ENCODE results near the gene WASHC4. TPM values are rescaled to one million over a fixed set of nuclear protein-coding genes. Genes with fewer than 3 reads are reported as not detected.

Gene WASHC4, protein sequence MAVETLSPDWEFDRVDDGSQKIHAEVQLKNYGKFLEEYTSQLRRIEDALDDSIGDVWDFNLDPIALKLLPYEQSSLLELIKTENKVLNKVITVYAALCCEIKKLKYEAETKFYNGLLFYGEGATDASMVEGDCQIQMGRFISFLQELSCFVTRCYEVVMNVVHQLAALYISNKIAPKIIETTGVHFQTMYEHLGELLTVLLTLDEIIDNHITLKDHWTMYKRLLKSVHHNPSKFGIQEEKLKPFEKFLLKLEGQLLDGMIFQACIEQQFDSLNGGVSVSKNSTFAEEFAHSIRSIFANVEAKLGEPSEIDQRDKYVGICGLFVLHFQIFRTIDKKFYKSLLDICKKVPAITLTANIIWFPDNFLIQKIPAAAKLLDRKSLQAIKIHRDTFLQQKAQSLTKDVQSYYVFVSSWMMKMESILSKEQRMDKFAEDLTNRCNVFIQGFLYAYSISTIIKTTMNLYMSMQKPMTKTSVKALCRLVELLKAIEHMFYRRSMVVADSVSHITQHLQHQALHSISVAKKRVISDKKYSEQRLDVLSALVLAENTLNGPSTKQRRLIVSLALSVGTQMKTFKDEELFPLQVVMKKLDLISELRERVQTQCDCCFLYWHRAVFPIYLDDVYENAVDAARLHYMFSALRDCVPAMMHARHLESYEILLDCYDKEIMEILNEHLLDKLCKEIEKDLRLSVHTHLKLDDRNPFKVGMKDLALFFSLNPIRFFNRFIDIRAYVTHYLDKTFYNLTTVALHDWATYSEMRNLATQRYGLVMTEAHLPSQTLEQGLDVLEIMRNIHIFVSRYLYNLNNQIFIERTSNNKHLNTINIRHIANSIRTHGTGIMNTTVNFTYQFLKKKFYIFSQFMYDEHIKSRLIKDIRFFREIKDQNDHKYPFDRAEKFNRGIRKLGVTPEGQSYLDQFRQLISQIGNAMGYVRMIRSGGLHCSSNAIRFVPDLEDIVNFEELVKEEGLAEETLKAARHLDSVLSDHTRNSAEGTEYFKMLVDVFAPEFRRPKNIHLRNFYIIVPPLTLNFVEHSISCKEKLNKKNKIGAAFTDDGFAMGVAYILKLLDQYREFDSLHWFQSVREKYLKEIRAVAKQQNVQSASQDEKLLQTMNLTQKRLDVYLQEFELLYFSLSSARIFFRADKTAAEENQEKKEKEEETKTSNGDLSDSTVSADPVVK
- 25.4 and 32.6 TPM in 2 replicates for total RNA-seq

GRCh38 chr12:105107494-105108371 is at the start of gene WASHC4:
Gene WASHC4, plus strand, starts transcription at chr12:105107731. Its CDS starts 70 bp downstream, at chr12:105107801.

DNA sequence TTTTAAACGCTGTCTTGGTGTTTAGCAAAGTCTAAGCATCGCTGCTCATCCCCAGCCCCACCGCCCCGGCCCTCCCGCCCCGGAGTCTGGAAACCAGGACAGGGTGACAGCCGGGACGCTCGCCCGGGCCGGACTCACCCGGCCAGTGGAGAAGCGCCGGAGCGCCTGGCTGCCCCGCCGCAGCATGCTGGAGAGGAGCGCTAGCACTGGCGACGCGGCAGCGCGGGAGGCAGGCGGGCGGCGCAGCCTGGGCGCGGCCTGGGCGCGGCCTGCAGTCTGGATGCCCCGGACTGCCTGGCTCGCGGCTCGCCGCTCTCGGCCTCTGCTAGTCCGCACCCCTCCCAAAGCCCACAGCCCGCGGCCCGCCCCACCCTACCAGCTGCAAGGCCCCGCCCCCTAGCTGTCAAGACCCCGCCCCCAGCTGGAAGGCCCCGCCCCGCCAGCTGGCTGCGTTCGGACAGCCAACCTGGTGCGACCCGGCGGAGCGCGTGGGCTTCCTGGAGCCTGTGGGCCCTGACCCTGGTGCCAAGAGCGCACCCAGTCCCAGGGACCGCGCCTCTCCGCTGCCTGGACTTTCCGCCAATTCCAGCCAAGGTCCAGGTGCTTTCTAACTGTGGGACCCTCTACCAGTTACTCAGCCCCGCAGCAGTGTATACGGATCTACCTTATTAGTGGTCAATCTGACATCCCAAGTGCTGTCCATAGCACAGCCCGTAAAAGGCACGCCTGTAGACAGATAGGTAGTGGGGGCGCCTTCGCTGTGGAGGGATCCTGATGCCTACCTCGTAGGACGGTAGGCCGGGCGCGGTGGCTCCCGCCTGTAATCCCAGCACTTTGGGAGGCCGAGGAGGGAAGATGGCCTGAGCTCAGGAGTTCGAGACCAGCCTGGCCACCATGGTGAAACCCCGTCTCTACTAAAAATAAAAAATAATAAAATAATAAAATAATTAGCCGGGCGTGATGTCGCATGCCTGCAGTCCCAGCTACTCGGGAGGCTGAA is 23.0 kb upstream of the WASHC4 start, which contains the start of gene ALDH1L2:
TSS of gene ALDH1L2 (minus strand) at position 208 of the 1,000 bp plus-strand sequence. CDS start at position 186, 22 bp downstream.

Other genes with a start within 250 kb of the WASHC4 start
- 50.0 and 68.8 TPM in 2 replicates for gene SLC41A2, start 149.4 kb upstream of the WASHC4 start, total RNA-seq
- gene NOPCHAP1, start 121.4 kb upstream of the WASHC4 start, total RNA-seq, result 2.0 and 5.6 TPM in 2 replicates
- 53.7 and 54.4 TPM in 2 replicates for gene ALDH1L2, start 23.3 kb upstream of the WASHC4 start, total RNA-seq
- 14.5 and 23.1 TPM in 2 replicates for gene APPL2, start 128.4 kb downstream of the WASHC4 start, total RNA-seq
- 1.8 and 3.4 TPM in 2 replicates for gene C12orf75, start 223.0 kb downstream of the WASHC4 start, total RNA-seq

Data from cardiac ventricle fibroblast (primary cell).